Kidney (tissue), 14 donors: Measurements from ENCODE around the gene UBE3C. TPM values are rescaled to one million over a fixed set of nuclear protein-coding genes. Genes with fewer than 3 reads are reported as not detected.

Experiments
- DNase-seq, 5 donors: peaks; one replicate each; pipeline ENCODE4 v3.0.0-alpha.2; 2013 to 2020
- FAIRE-seq: peaks from 2 replicates; lab custom pipeline; 2012; peaks lifted over from hg19 to GRCh38; lab: Jason Lieb, UNC
- H3K27ac ChIP-seq, 2 donors: one replicate each; pipeline ENCODE4 v1.7.0; 2013; ENCODE audit warnings: low read depth in 2 of 2, low read length in 2 of 2, inconsistent platforms in 1 of 2
- H3K27me3 ChIP-seq: one replicate; pipeline ENCODE4 v1.7.1; 2013; ENCODE audit warnings: low read length, inconsistent platforms; ENCODE audit not compliant: control insufficient read depth, insufficient read depth
- H3K36me3 ChIP-seq, 3 donors: one replicate each; pipeline versions ENCODE4 v1.7.0 to v1.7.1; 2013; ENCODE audit warnings: low read length in 3 of 3, control low read depth in 1 of 3, inconsistent platforms in 1 of 3; ENCODE audit not compliant: insufficient read depth in 3 of 3, control insufficient read depth in 2 of 3
- H3K4me1 ChIP-seq, 3 donors: one replicate each; pipeline versions ENCODE4 v1.7.0 to v1.7.1; 2013; ENCODE audit warnings: low read length in 3 of 3, inconsistent platforms in 1 of 3, low read depth in 1 of 3; ENCODE audit not compliant: control insufficient read depth in 2 of 3, insufficient read depth in 2 of 3
- H3K4me3 ChIP-seq, 3 donors: one replicate each; pipeline versions ENCODE4 v1.7.0 to v1.8.1; 2013; ENCODE audit warnings: low read length in 3 of 3, control low read depth in 1 of 3, inconsistent platforms in 1 of 3
- H3K9ac ChIP-seq, 3 donors: one replicate each; pipeline versions ENCODE4 v1.7.0 to v1.7.1; 2013; ENCODE audit warnings: low read length in 3 of 3, control low read depth in 1 of 3, inconsistent platforms in 1 of 3
- H3K9me3 ChIP-seq, 3 donors: one replicate each; pipeline versions ENCODE4 v1.7.0 to v1.7.1; 2013; ENCODE audit warnings: low read length in 3 of 3, control low read depth in 1 of 3, inconsistent platforms in 1 of 3; ENCODE audit not compliant: control insufficient read depth in 2 of 3, insufficient read depth in 1 of 3
- intact Hi-C: fragments of 100-400 bp; cut with DNase I; formaldehyde crosslinking; loops from one replicate; pipeline ENCODE4 v1.11.1; 2022
- polyA plus RNA-seq: library from polyadenylated mRNA; stranded (reverse); fragments of 350-450 nt; fragmentation: Illumina TruSeq; extraction: RNeasy Lipid Tissue Mini Kit (QIAGEN cat#74804); gene quantifications from one replicate; pipeline ENCODE4 v1.2.3, GENCODE V29; 2014; ENCODE audit warnings: low read depth, low replicate concordance; ENCODE audit not compliant: insufficient read depth
- total RNA-seq: library from RNA; stranded (reverse); fragmentation: NEBNext Ultra II Directional; extraction: Animal tissue kit (Norgen Biotek cat#: 25700); gene quantifications from one replicate; pipeline ENCODE4 v1.2.1, GENCODE V29; 2021
- TF ChIP-seq, protein P1 (sequence below): IDR thresholded peaks from 3 replicates; pipeline ENCODE4 v1.5.1; 2012; ENCODE audit warnings: mild to moderate bottlenecking, moderate library complexity, borderline replicate concordance; ENCODE audit not compliant: insufficient read depth; ENCODE audit errors: extremely low read depth
- donor health status: control.
- donor health status: control.
- donor health status: control.
- donor health status: control.
- donor health status: control.
- donor health status: DM: yes; HTN: yes; CAD: no.
- donor health status: Normal renal cell carcinoma (clear cell type).

UBE3C gene
- total and polyA plus RNA-seq, 2 donors from 2014 or later = 20.9 to 58.5 TPM

DNA sequence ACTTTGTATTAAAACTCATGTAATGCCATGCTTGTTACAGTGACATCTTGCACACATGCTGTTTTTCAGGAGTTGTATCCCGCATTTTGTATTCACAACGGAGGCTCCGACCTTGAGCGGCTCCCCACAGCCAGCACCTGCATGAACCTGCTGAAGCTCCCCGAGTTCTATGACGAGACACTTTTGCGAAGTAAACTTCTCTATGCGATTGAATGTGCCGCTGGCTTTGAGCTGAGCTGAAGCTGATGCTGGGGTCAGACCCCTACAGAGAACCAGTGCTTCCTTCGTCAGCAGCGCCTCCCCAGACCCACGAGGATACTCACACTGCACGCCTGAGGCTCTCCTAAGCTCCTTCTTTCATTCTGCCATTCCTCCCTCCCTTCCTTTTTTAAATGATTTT is 128.8 kb downstream of the UBE3C start:
- H3K9me3 ChIP-seq = no peaks in the 10 kb centered on the region
- H3K4me1 ChIP-seq = no peaks in the 10 kb centered on the region
- no peak overlapping the region for H3K9ac ChIP-seq
- no peaks in the 10 kb centered on the region for H3K27me3 ChIP-seq
- H3K36me3 ChIP-seq = peaks cover 3 to 37% (median 29%) of the 10 kb centered on the region in 3 donors
- FAIRE-seq (no peak), DNase-seq (no peak)
- TF ChIP-seq, protein P1, sequence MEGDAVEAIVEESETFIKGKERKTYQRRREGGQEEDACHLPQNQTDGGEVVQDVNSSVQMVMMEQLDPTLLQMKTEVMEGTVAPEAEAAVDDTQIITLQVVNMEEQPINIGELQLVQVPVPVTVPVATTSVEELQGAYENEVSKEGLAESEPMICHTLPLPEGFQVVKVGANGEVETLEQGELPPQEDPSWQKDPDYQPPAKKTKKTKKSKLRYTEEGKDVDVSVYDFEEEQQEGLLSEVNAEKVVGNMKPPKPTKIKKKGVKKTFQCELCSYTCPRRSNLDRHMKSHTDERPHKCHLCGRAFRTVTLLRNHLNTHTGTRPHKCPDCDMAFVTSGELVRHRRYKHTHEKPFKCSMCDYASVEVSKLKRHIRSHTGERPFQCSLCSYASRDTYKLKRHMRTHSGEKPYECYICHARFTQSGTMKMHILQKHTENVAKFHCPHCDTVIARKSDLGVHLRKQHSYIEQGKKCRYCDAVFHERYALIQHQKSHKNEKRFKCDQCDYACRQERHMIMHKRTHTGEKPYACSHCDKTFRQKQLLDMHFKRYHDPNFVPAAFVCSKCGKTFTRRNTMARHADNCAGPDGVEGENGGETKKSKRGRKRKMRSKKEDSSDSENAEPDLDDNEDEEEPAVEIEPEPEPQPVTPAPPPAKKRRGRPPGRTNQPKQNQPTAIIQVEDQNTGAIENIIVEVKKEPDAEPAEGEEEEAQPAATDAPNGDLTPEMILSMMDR = no peak
- H3K4me3 ChIP-seq = no peak overlapping the region
- H3K27ac ChIP-seq = no peak overlapping the region
- intact Hi-C loops = no loop called here

DNA sequence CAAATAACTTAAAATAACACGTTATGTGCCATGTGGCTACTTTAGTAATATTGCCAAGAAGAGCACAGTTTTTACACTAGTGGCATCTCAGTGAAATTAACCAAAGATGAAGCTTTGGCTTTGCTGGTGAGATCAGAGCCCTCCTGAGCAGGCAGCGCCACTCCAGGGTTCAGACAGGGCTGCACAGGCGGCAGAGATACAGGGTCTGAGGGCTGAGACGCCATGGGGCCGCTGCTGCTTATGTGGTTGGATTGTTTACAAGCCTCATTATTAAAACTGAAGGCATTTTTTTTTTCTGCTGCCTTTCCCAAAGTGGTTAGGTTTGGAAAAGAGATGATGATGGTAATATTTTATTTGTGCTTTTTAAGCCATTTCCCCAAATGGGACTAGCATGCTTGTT is 129.2 kb downstream of the UBE3C start:
- intact Hi-C loops = no loop called here
- no peaks in the 10 kb centered on the region for H3K27me3 ChIP-seq
- H3K9ac ChIP-seq = no peak overlapping the region
- H3K36me3 ChIP-seq = peaks cover 3 to 37% (median 29%) of the 10 kb centered on the region in 3 donors
- H3K27ac ChIP-seq = no peak overlapping the region
- H3K4me3 ChIP-seq = no peak overlapping the region
- H3K9me3 ChIP-seq = no peaks in the 10 kb centered on the region
- DNase-seq = no peak
- no peaks in the 10 kb centered on the region for H3K4me1 ChIP-seq
- TF ChIP-seq, protein P1 = no peak
- FAIRE-seq = no peak

DNA sequence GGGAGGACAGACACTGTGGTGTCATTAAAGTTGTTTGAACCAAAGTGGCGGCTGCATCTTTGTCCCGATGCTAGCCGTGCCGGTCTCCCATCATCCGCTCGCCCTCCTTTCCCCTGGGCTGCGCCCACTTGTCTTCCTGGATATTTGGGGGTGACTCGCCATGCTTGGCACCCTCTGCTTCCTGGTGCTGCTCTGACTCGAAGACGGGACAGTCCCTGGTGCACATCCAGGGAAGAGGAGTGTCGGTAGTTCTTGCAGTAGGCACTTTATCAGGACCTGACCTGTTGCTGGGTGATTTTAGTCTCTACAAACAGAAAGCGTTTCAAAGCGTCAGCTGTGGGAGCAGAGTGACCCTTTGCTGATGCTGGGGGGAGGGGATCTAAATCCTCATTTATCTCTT is 129.8 kb downstream of the UBE3C start:
- no peak overlapping the region for H3K27ac ChIP-seq
- FAIRE-seq (no peak), DNase-seq (no peak)
- H3K36me3 ChIP-seq = peaks cover 3 to 37% (median 29%) of the 10 kb centered on the region in 3 donors
- no peaks in the 10 kb centered on the region for H3K27me3 ChIP-seq
- intact Hi-C loops = no loop called here
- H3K4me3 ChIP-seq = no peak overlapping the region
- no peak overlapping the region for H3K9ac ChIP-seq
- TF ChIP-seq, protein P1 = no peak
- peaks cover 0 to 3% (median 0%) of the 10 kb centered on the region in 3 donors for H3K4me1 ChIP-seq
- H3K9me3 ChIP-seq = no peaks in the 10 kb centered on the region
